Measurements from ENCODE around the gene SCN1A. TPM values are rescaled to one million over a fixed set of nuclear protein-coding genes. Genes with fewer than 3 reads are reported as not detected.

The SCN1A gene
- total and polyA plus RNA-seq, 3 donors from 2014 or later = 0.04 to 0.31 (median 0.24) TPM

GRCh38 chr2:166013878-166014277, 113.9 kb downstream of the SCN1A start:
- H3K36me3 ChIP-seq (ENCODE audit: low read depth, missing control alignments) = no peaks in the 10 kb centered on the region
- DNase-seq = no peak
- no peaks in the 10 kb centered on the region for H3K27me3 ChIP-seq
- TF ChIP-seq POLR2A (IDR thresholded peaks at IDR 0.05) (no peak), CTCF (IDR thresholded peaks at IDR 0.05) (no peak)
- WGBS, 2 donors = 79 to 83% methylated on average over 1 of the region's 1 CpG
- intact Hi-C loops (cut with DNase I; ENCODE audit: low total_unique reads) = no loop called here
- H3K4me1 ChIP-seq = no peaks in the 10 kb centered on the region
- H3K4me3 ChIP-seq = no peak overlapping the region
- H3K27ac ChIP-seq = no peak overlapping the region
- H3K9me3 ChIP-seq = no peaks in the 10 kb centered on the region

- 79 to 85% methylated on average over 1 of the region's 1 CpG for WGBS, 2 donors
Observed at GRCh38 chr2:166011660-166012059, 116.2 kb downstream of the SCN1A start.

GRCh38 chr2:166000401-166000800, 127.4 kb downstream of the SCN1A start:
- no peak for DNase-seq
- Histone ChIP-seq H3K27me3 (no peaks in the 10 kb centered on the region), H3K27ac (no peak overlapping the region), H3K4me3 (no peak overlapping the region), H3K4me1 (no peaks in the 10 kb centered on the region), H3K9me3 (no peaks in the 10 kb centered on the region), H3K36me3 (ENCODE audit: low read depth, missing control alignments) (no peaks in the 10 kb centered on the region)
- no peak for TF ChIP-seq CTCF (IDR thresholded peaks at IDR 0.05)
- intact Hi-C loops (cut with DNase I; ENCODE audit: low total_unique reads) = no loop called here
- WGBS, 2 donors = 75 to 78% methylated on average over 2 of the region's 2 CpGs

More at GRCh38 chr2:166011660-166012059, 116.2 kb downstream of the SCN1A start:
- H3K4me1 ChIP-seq = no peaks in the 10 kb centered on the region
- no peaks in the 10 kb centered on the region for H3K9me3 ChIP-seq
- TF ChIP-seq POLR2A (IDR thresholded peaks at IDR 0.05) (no peak), CTCF (IDR thresholded peaks at IDR 0.05) (no peak)
- no peak overlapping the region for H3K4me3 ChIP-seq
- intact Hi-C loops (cut with DNase I; ENCODE audit: low total_unique reads) = no loop called here
- DNase-seq = no peak
- no peaks in the 10 kb centered on the region for H3K27me3 ChIP-seq
- H3K27ac ChIP-seq = no peak overlapping the region
- H3K36me3 ChIP-seq (ENCODE audit: low read depth, missing control alignments) = no peaks in the 10 kb centered on the region

GRCh38 chr2:165990846-165991245, 137.0 kb downstream of the SCN1A start:
- no peaks in the 10 kb centered on the region for H3K4me1 ChIP-seq
- TF ChIP-seq POLR2A (IDR thresholded peaks at IDR 0.05) (no peak), CTCF (IDR thresholded peaks at IDR 0.05) (no peak)
- H3K27me3 ChIP-seq = no peaks in the 10 kb centered on the region
- intact Hi-C loops (cut with DNase I; ENCODE audit: low total_unique reads) = no loop called here
- H3K4me3 ChIP-seq = no peak overlapping the region
- no peaks in the 10 kb centered on the region for H3K9me3 ChIP-seq
- DNase-seq = no peak
- H3K36me3 ChIP-seq (ENCODE audit: low read depth, missing control alignments) = no peaks in the 10 kb centered on the region
- H3K27ac ChIP-seq = no peak overlapping the region

GRCh38 chr2:165989851-165990250, 138.0 kb downstream of the SCN1A start:
- no peak overlapping the region for H3K4me3 ChIP-seq

More at GRCh38 chr2:165989851-165990250, 138.0 kb downstream of the SCN1A start:
- no peaks in the 10 kb centered on the region for H3K36me3 ChIP-seq (ENCODE audit: low read depth, missing control alignments)
- no peak overlapping the region for H3K27ac ChIP-seq
- DNase-seq = no peak
- WGBS, 2 donors = 38% methylated on average over 1 of the region's 1 CpG
- TF ChIP-seq CTCF (IDR thresholded peaks at IDR 0.05) (no peak), POLR2A (IDR thresholded peaks at IDR 0.05) (no peak)
- no peaks in the 10 kb centered on the region for H3K9me3 ChIP-seq
- no peaks in the 10 kb centered on the region for H3K4me1 ChIP-seq
- intact Hi-C loops (cut with DNase I; ENCODE audit: low total_unique reads) = no loop called here
- H3K27me3 ChIP-seq = no peaks in the 10 kb centered on the region

Measured in testis (tissue), 3 donors.